GM12801 (cell line): ENCODE data around the gene ZBTB39.

Source experiments
- TF ChIP-seq, protein P1 (sequence below): IDR thresholded peaks from one replicate; pipeline ENCODE4 v1.5.1; 2011; ENCODE audit warnings: control low read depth; ENCODE audit not compliant: insufficient read length; ENCODE audit errors: extremely low read depth

ZBTB39 gene

DNA sequence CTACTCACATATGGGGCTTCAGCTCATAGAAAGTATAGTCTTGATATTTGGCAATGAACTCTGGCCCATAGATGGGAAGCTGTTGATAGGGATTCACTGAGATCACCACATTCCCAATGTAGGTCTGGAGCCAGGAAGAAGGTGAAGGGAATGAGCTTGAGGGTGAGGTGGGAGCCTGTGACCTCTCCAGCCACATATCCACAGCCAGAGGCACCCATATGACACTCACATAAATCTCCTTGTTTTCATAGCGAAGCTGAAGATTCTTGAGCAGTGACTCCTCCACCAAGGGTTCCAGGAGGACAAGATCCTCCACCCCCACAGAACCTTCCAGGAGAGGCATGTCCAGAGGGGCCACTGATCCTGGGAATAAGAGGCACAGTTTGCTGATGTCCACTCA, 41.6 kb upstream of the ZBTB39 start:
- TF ChIP-seq, protein P1, sequence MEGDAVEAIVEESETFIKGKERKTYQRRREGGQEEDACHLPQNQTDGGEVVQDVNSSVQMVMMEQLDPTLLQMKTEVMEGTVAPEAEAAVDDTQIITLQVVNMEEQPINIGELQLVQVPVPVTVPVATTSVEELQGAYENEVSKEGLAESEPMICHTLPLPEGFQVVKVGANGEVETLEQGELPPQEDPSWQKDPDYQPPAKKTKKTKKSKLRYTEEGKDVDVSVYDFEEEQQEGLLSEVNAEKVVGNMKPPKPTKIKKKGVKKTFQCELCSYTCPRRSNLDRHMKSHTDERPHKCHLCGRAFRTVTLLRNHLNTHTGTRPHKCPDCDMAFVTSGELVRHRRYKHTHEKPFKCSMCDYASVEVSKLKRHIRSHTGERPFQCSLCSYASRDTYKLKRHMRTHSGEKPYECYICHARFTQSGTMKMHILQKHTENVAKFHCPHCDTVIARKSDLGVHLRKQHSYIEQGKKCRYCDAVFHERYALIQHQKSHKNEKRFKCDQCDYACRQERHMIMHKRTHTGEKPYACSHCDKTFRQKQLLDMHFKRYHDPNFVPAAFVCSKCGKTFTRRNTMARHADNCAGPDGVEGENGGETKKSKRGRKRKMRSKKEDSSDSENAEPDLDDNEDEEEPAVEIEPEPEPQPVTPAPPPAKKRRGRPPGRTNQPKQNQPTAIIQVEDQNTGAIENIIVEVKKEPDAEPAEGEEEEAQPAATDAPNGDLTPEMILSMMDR: no peak

DNA sequence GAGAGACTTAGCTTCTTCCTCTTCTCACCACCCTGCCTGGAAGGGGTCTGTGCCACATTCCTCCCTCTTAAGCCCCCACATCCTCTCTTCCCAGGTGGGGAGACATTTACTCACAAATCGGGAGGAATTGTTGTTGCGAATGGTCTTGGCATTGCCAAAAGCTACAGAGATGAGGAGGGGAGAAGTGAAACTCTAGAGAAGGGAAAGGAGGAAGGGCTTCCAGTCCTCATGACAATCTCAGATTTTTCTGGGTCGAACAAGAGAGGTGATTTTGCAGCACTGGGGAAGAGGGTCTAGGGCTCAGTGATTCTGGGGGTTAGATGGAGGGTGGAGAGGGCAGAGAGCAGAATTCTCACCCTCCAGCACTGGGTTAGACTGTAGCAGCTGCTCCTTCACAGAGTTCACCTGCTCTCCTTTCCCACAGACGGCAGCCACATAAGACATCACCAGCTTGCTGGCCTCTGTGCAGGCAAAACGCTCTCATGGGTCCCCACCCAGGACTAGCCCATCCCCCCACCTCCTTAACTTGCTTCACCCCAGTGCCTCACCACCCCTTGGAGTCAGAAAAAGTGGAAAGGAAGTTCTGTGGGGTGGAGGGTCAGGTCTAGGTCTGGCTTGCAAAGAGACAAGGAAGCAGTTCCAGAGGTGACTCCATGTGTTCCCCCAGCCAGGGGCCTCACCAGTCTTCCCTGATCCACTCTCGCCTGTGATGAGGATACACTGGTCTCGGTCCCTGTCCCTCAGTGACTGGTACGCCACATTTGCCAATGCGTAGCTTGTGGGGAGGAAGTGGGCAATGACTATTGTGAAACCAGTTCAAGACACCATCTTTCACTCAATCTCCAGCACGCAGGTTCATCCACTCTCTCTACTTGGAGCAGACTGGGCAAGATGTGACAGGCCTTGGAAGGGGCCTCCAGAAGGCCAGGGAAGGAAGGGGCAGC, 40.9 kb upstream of the ZBTB39 start:
- TF ChIP-seq, protein P1: no peak

DNA sequence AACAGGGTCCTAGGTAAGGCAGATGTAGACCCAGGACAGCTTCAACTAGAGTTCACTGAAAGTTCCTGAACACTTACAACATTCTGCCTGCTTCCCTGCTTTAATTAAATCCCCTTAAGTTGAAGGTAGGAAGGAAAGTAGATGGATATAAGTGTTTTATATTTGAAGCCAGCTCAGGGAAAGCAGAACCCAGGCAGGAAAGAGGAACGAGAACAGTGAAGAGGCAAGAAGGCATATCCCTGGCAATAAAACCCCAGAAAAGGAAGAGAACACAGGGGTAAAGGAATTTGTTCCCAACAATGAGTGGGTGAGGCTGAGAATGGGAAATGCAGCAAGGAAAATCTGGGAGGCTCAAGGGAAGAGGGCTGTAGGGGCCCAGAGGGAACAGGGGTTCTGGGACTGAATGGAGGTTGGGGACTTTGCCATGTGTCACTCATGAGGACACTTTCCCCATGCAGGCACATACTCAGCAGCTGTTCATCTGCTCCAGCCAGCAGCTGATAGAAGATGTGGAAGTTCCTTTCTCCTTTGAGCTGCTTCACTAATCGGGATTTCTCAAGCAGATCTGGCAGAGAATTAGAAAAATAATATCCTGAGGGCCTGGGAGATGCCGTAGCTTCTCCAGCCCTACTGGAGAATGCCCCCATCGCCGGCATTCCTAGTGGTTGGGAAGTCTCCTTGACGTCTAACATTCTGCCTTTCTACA, 39.9 kb upstream of the ZBTB39 start:
- TF ChIP-seq, protein P1: no peak

DNA sequence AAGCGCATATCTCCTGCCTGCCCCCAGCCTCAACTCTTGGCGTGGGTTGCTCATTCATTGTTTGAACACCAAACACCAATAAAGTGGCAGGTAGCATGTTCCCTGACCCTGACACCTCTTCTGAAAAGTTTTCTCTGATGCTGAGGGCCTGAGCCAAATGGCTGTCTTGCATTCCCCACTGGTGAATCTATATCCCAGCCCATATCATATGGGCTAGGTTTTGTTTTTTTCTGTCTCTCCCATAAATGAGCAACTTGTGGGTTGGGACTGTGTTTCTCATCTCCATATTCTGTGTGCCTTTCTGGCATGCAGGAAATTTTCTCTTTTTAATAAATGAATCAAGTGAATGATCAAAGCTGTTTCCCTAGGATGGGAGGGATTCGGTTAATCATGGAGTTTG, 38.5 kb upstream of the ZBTB39 start:
- TF ChIP-seq, protein P1: no peak

DNA sequence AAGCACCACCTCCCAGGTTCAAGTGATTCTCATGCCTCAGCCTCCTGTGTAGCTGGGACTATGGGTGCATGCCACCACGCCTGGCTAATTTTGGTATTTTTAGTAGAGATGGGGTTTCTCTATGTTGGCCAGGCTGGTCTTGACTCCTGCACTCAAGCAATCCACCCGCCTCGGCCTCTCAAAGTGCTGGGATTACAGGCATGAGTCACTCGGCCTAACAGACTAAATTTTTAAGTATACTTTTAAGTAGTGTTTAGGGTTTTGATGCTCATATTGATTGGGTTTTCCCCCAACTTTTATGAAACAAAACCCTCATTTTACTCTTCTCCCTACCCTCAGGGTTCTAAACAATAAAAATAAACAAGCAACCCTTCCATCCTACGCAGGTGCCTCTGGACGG, 38.1 kb upstream of the ZBTB39 start:
- TF ChIP-seq, protein P1: no peak

DNA sequence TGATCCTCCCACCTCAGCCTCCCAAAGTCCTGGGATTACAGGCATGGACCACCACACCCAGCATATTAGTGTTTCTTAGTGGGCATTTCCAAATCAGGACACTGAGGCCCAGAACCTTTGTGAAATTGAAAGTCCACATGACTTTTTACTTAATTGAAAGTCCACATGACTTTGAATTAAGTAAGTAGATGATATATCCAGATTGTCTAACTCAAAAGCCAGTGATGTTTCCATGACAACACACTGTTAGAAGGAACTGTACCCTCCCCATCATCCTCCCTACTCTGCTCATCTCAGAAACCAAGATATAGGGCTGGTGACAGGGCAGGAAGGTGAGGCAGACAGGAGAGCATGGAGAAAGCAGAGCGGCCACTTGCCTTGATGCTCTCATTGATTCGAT, 36.3 kb upstream of the ZBTB39 start:
- TF ChIP-seq, protein P1: no peak

DNA sequence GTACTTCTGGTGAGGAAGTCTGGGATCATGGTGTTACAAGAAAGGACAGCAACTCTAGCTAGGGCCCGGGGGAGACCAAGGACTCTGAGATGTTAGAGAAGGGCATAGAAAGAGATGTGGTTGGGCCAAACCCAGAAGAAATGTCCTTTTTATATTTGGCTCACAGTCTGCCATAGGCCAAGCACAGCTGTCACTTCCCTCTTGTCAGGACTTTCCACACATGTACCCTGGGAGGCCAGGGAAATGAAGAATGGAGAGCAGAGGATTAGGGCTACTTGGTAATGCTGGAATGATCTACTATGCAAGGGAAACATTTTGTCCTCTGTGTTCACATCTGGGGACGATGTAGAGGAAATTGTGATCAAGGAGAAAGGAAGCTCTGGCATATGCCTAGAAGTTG, 34.4 kb upstream of the ZBTB39 start:
- TF ChIP-seq, protein P1: no peak
